Measurements from ENCODE around the gene WASF2.

- TF ChIP-seq GATA3 (IDR thresholded peaks at IDR 0.05; ENCODE audit: low read depth, low read length) (no peak), GATA2 (IDR thresholded peaks at IDR 0.05; ENCODE audit: low read depth, low read length) (no peak)
Observed at GRCh38 chr1:27430903-27431600, 58.9 kb downstream of the WASF2 start.
